CD4-positive, alpha-beta memory T cell (primary cell): ENCODE measurements around the gene SLC30A7. TPM values are rescaled to one million over a fixed set of nuclear protein-coding genes. Genes with fewer than 3 reads are reported as not detected.

Source experiments
- CTCF ChIA-PET: fragments of 350-600 bp; sonication (Branson Sonifier 250); formaldehyde crosslinking; loops from one replicate; lab custom pipeline; 2021; ENCODE audit warnings: inconsistent platforms; ENCODE audit not compliant: partially characterized antibody; lab: Charles Lee
- POLR2A ChIA-PET: fragments of 350-600 bp; sonication (Branson Sonifier 250); formaldehyde crosslinking; loops from one replicate; lab custom pipeline; 2021; ENCODE audit not compliant: partially characterized antibody; lab: Charles Lee
- DNase-seq, 5 donors: peaks; one replicate each; pipeline versions ENCODE4 v3.0.0 to v3.0.0-alpha.2; 2020 to 2022; ENCODE audit warnings: mixed read lengths in 1 of 5
- H3K27ac ChIP-seq: one replicate; pipeline ENCODE4 v1.7.0; 2013; ENCODE audit warnings: low read depth, low read length
- H3K27me3 ChIP-seq: 2 replicates; pipeline ENCODE4 v1.7.0; 2013; ENCODE audit warnings: mild to moderate bottlenecking, low read length, moderate library complexity; ENCODE audit not compliant: insufficient read depth
- H3K36me3 ChIP-seq: 2 replicates; pipeline ENCODE4 v1.7.0; 2013; ENCODE audit warnings: mild to moderate bottlenecking, low read length, moderate library complexity; ENCODE audit not compliant: insufficient read depth
- H3K4me1 ChIP-seq: 2 replicates; pipeline ENCODE4 v1.7.0; 2013; ENCODE audit warnings: mild to moderate bottlenecking, low read length, moderate library complexity; ENCODE audit not compliant: insufficient read depth
- H3K4me3 ChIP-seq, 2 donors: one replicate each; pipeline ENCODE4 v1.7.0; 2013; ENCODE audit warnings: low read length in 2 of 2, mild to moderate bottlenecking in 1 of 2
- H3K9me3 ChIP-seq, 2 donors: one replicate each; pipeline ENCODE4 v1.7.0; 2013; ENCODE audit warnings: low read length in 2 of 2, control low read depth in 1 of 2; ENCODE audit not compliant: control insufficient read depth in 1 of 2
- H3K27ac Mint-ChIP-seq, 7 donors: one replicate each; pipeline ENCODE4 v1.8.0; 2020 to 2021; ENCODE audit warnings: mixed read lengths in 7 of 7, mild to moderate bottlenecking in 6 of 7, inconsistent platforms in 3 of 7, moderate library complexity in 3 of 7
- H3K27me3 Mint-ChIP-seq, 2 donors: one replicate each; pipeline ENCODE4 v1.8.0; 2020 to 2021; ENCODE audit warnings: mixed read lengths in 2 of 2
- H3K36me3 Mint-ChIP-seq, 2 donors: one replicate each; pipeline ENCODE4 v1.8.0; 2020 to 2021; ENCODE audit warnings: mixed read lengths in 2 of 2, inconsistent platforms in 1 of 2, mild to moderate bottlenecking in 1 of 2
- H3K4me1 Mint-ChIP-seq, 4 donors: one replicate each; pipeline ENCODE4 v1.8.0; 2020 to 2021; ENCODE audit warnings: mixed read lengths in 4 of 4, mild to moderate bottlenecking in 1 of 4
- H3K4me3 Mint-ChIP-seq, 8 donors: one replicate each; pipeline ENCODE4 v1.8.0; 2020 to 2021; ENCODE audit warnings: mixed read lengths in 8 of 8, mild to moderate bottlenecking in 7 of 8, moderate library complexity in 6 of 8, inconsistent platforms in 3 of 8
- H3K9me3 Mint-ChIP-seq, 8 donors: one replicate each; pipeline ENCODE4 v1.8.0; 2020 to 2021; ENCODE audit warnings: mixed read lengths in 8 of 8, mild to moderate bottlenecking in 5 of 8, inconsistent platforms in 3 of 8, moderate library complexity in 1 of 8
- intact Hi-C: fragments of 100-400 bp; cut with micrococcal nuclease; formaldehyde crosslinking; loops from one replicate; pipeline ENCODE4 v1.15.1; 2023
- polyA plus RNA-seq, 2 donors: library from polyadenylated mRNA; unstranded; fragments of 300-500 nt; fragmentation: Illumina TruSeq; gene quantifications; one replicate each; pipeline ENCODE4 v1.2.3, GENCODE V29; 2021
- total RNA-seq, 2 experiments: library from RNA; stranded (reverse); gene quantifications; one replicate each; pipeline ENCODE4 v1.2.3, GENCODE V29; 2021

SLC30A7 gene
- total and polyA plus RNA-seq, 4 experiments from 2014 or later: 11.3 to 54.9 (median 34.7) TPM

DNA sequence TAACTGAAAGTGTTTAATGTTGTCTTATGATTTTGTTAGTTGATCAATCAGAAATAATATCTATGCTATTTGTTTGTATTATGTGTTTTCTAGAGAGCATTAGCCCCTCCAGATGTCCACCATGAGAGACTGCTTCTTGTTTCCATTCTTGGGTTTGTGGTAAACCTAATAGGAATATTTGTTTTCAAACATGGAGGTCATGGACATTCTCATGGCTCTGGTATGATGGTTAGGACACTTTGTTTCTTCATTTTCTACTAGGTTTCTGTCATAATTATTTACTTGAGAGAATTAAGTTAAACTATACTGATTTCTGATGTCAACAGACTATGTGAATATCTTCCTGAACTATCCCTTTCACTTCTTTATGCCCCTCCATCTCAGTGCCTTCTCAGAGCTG lies 16.1 kb downstream of the SLC30A7 start:
- CTCF ChIA-PET: interaction anchor here (0.6 to 0.7 kb wide), 2 partner anchors 376 to 466 kb away, joined by 3 read pairs; no protein-coding TSS in a partner anchor
- Mint-ChIP-seq H3K4me3 (peak overlapping the region in 1 of 8 donors; percentile 7), H3K36me3 (peaks cover 55 to 71% of the 10 kb centered on the region in 2 donors), H3K27ac (peak overlapping the region in 3 of 7 donors; percentile 8 to 72 (median 18)), H3K9me3 (no peaks in the 10 kb centered on the region), H3K27me3 (no peaks in the 10 kb centered on the region), H3K4me1 (peaks cover 25 to 36% (median 29%) of the 10 kb centered on the region in 4 donors)
- Histone ChIP-seq H3K4me3 (no peak overlapping the region), H3K27ac (no peak overlapping the region), H3K4me1 (no peaks in the 10 kb centered on the region), H3K9me3 (no peaks in the 10 kb centered on the region), H3K27me3 (no peaks in the 10 kb centered on the region), H3K36me3 (peaks cover 29% of the 10 kb centered on the region)
- no peak for DNase-seq
- POLR2A ChIA-PET: no interaction called here
- intact Hi-C loops: no loop called here

DNA sequence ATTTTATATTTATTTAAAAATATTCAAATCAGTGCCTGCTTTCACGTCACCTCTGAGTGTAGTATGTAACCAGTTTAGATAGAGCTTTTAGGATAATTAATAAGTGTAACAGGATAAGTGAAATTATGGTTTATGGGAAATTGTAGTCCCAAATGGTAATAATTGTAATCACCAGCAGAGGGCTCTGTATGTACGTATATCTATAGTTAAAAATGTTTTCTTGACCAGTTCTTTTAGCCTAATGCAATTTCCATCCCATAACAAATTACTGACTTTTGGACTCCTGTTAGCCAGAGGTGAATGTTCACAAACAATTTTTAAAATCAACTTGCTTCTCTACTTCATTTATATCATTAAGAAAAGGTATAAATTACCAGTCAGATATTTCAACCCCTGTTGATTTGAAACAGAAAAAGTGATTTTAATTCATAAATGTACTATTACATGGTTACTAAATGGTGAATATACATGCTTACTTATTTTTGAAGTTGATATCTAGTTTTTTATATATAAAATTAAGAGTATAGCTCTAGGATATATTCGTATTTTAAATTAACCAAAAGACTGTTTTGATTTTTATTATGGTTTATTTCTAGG lies 25.3 kb downstream of the SLC30A7 start:
- H3K9me3 Mint-ChIP-seq: peaks cover 0 to 2% (median 0%) of the 10 kb centered on the region in 8 donors
- ChIA-PET CTCF (interaction anchor here (0.5 to 7.8 kb wide), 17 partner anchors 38 to 436 kb away, joined by 3 to 133 read pairs (median 4); partner anchors contain the start of gene S1PR1), POLR2A (interaction anchor here (0.7 to 10.1 kb wide), 8 partner anchors 28 to 389 kb away, joined by 3 to 335 read pairs (median 8); partner anchors contain the start of gene S1PR1)
- Histone ChIP-seq H3K4me3 (no peak overlapping the region), H3K4me1 (peaks cover 39% of the 10 kb centered on the region), H3K9me3 (no peaks in the 10 kb centered on the region), H3K36me3 (peaks cover 9% of the 10 kb centered on the region), H3K27ac (no peak overlapping the region), H3K27me3 (no peaks in the 10 kb centered on the region)
- H3K4me3 Mint-ChIP-seq: peak overlapping the region in 3 of 8 donors; percentile 24 to 67 (median 39)
- H3K4me1 Mint-ChIP-seq: peaks cover 25 to 61% (median 38%) of the 10 kb centered on the region in 4 donors
- DNase-seq: peak in 4 of 5 donors; percentile 48 to 66 (median 60)
- H3K27ac Mint-ChIP-seq: peak overlapping the region; percentile 61 to 91 (median 82)
- H3K36me3 Mint-ChIP-seq: peaks cover 40 to 42% of the 10 kb centered on the region in 2 donors
- H3K27me3 Mint-ChIP-seq: no peaks in the 10 kb centered on the region
- intact Hi-C loops: loop anchor here (1.0 kb wide), 5 partner anchors 191 to 436 kb away; no protein-coding TSS in a partner anchor

DNA sequence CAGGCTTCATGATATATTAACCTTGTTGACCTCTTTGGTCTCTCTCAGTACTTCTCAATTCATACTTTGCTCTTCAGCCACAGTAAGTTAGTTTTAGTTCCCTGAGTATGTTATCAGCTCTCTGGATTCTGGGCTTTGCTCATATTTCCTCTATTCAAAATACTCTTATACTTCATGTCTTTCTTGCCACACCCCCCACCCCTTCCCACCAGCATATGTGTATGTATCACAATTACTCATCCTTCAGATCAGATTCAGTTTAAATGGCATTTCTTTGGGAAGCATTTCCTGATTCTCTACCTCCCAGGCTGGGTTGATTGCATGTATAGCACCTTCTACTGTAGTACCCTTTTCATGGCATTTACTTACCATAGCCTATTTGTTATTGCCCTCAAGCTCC lies 28.3 kb downstream of the SLC30A7 start:
- H3K4me1 ChIP-seq: peaks cover 69% of the 10 kb centered on the region
- H3K9me3 Mint-ChIP-seq: peaks cover 0 to 2% (median 0%) of the 10 kb centered on the region in 8 donors
- no peaks in the 10 kb centered on the region for H3K27me3 Mint-ChIP-seq
- no peak overlapping the region for H3K4me3 ChIP-seq
- peaks cover 23% of the 10 kb centered on the region in 2 donors for H3K36me3 Mint-ChIP-seq
- no peaks in the 10 kb centered on the region for H3K36me3 ChIP-seq
- H3K27ac Mint-ChIP-seq: peak overlapping the region in 1 of 7 donors; percentile 91
- peaks cover 15 to 52% (median 33%) of the 10 kb centered on the region in 4 donors for H3K4me1 Mint-ChIP-seq
- CTCF ChIA-PET: interaction anchor here (0.7 to 7.8 kb wide), 6 partner anchors 25 to 433 kb away, joined by 3 to 133 read pairs (median 6); partner anchors contain the start of gene S1PR1
- peak overlapping the region; percentile 50 for H3K27ac ChIP-seq
- no peaks in the 10 kb centered on the region for H3K9me3 ChIP-seq
- DNase-seq: no peak
- H3K27me3 ChIP-seq: no peaks in the 10 kb centered on the region
- POLR2A ChIA-PET: interaction anchor here (1.0 to 10.1 kb wide), 14 partner anchors 25 to 431 kb away, joined by 3 to 335 read pairs (median 4); partner anchors contain the start of gene S1PR1
- H3K4me3 Mint-ChIP-seq: peak overlapping the region in 5 of 8 donors; percentile 32 to 75 (median 70)
- intact Hi-C loops: no loop called here

DNA sequence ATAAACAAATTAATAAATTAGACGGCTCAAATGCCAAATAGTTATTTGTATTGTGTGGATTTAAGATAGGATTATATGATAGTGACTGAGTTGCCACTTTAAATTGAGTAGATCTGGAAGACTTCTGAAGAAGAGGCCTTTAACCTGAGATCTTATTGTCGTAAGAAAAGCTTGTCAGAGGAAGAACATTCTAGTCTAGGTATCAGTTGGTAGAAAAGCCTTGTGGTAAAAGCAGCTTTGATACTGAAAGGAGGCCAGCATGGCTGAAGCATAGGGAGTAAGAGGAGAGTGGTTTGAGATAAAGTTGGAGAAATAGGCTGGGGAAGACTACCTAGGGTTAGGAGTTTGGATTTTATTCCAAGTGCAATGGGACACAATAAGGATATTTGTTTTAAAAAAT lies 29.1 kb downstream of the SLC30A7 start:
- intact Hi-C loops: loop anchor here (5.0 kb wide), 1 partner anchor 37 kb away; no protein-coding TSS in a partner anchor
- Histone ChIP-seq H3K27ac (peak overlapping the region; percentile 50), H3K27me3 (no peaks in the 10 kb centered on the region), H3K9me3 (no peaks in the 10 kb centered on the region), H3K4me1 (peaks cover 77% of the 10 kb centered on the region), H3K36me3 (no peaks in the 10 kb centered on the region), H3K4me3 (no peak overlapping the region)
- Mint-ChIP-seq H3K27ac (peak overlapping the region in 1 of 7 donors; percentile 91), H3K9me3 (peaks cover 0 to 2% (median 0%) of the 10 kb centered on the region in 8 donors), H3K4me1 (peaks cover 23 to 57% (median 37%) of the 10 kb centered on the region in 4 donors), H3K36me3 (peaks cover 21% of the 10 kb centered on the region in 2 donors), H3K4me3 (peak overlapping the region; percentile 14 to 73 (median 44)), H3K27me3 (no peaks in the 10 kb centered on the region)
- POLR2A ChIA-PET: interaction anchor here (0.6 to 10.1 kb wide), 14 partner anchors 24 to 431 kb away, joined by 3 to 335 read pairs (median 6); partner anchors contain the start of gene S1PR1
- peak in 3 of 5 donors; percentile 25 to 35 (median 31) for DNase-seq
- CTCF ChIA-PET: interaction anchor here (0.7 to 7.8 kb wide), 5 partner anchors 10 to 432 kb away, joined by 3 to 133 read pairs (median 10); partner anchors contain the start of gene S1PR1

DNA sequence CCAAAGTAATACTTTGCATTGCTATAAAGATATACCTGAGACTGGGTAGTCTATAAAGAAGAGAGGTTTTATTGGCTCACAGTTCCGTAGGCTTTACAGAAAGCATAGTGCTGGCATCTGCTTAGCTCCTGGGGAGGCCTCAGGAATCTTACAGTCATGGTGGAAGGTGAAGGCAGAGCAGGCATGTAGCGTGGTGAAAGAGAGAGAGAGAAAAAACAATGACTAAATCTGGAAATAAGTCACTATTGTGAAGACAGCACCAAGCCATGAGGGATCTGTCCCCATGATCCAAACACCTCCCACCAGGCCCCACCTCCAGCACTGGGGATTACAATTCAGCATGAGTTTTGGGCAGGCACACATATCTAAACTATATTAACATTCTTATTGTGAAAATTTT lies 30.4 kb downstream of the SLC30A7 start:
- H3K4me1 Mint-ChIP-seq: peaks cover 29 to 60% (median 42%) of the 10 kb centered on the region in 4 donors
- Histone ChIP-seq H3K27me3 (no peaks in the 10 kb centered on the region), H3K4me1 (peaks cover 86% of the 10 kb centered on the region)

DNA sequence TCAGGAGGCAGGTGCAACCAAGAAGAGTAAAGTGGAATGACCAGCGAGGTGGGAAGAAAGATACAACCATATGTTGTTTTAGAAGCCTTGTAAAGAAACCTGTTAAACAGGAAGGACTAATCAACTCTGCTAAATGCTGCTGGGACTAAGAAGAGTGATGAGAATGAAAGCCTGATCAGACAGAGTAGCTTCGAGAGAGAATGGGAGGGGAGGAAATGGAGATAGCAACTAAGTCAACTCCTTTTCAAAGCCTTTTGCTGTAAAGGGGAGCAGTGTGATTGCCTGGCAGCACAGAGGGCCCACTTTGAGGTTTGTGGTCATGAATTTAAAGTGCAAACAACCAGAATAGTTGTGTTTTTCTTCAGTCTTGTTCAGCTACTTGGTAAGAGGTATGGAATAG lies 31.4 kb downstream of the SLC30A7 start:
- Histone ChIP-seq H3K9me3 (no peaks in the 10 kb centered on the region), H3K27me3 (no peaks in the 10 kb centered on the region), H3K4me1 (peaks cover 90% of the 10 kb centered on the region), H3K4me3 (peak overlapping the region in 1 of 2 donors; percentile 39), H3K27ac (peak overlapping the region; percentile 50), H3K36me3 (no peaks in the 10 kb centered on the region)
- ChIA-PET POLR2A (interaction anchor here (0.6 to 10.1 kb wide), 47 partner anchors 9 to 430 kb away, joined by 3 to 335 read pairs (median 5); partner anchors contain the start of genes DPH5, S1PR1 and SLC30A7), CTCF (interaction anchor here (0.7 to 7.8 kb wide), 8 partner anchors 22 to 431 kb away, joined by 3 to 129 read pairs (median 4); partner anchors contain the start of gene S1PR1)
- Mint-ChIP-seq H3K4me3 (no peak overlapping the region), H3K9me3 (peaks cover 0 to 3% (median 0%) of the 10 kb centered on the region in 8 donors), H3K27me3 (no peaks in the 10 kb centered on the region), H3K36me3 (peaks cover 25 to 28% of the 10 kb centered on the region in 2 donors), H3K27ac (no peak overlapping the region), H3K4me1 (peaks cover 33 to 64% (median 49%) of the 10 kb centered on the region in 4 donors)
- intact Hi-C loops: loop anchor here (1.0 to 5.0 kb wide), 5 partner anchors 22 to 311 kb away; no protein-coding TSS in a partner anchor
- peak; percentile 75 to 82 (median 80) for DNase-seq

More for the DNA sequence above, 30.4 kb downstream of the SLC30A7 start:
- H3K27ac Mint-ChIP-seq: no peak overlapping the region
- POLR2A ChIA-PET: interaction anchor here (1.6 to 10.1 kb wide), 11 partner anchors 17 to 383 kb away, joined by 5 to 335 read pairs (median 15); partner anchors contain the start of genes S1PR1 and SLC30A7
- CTCF ChIA-PET: interaction anchor here (1.6 to 7.8 kb wide), 4 partner anchors 311 to 432 kb away, joined by 5 to 133 read pairs (median 70); partner anchors contain the start of gene S1PR1
- peaks cover 20 to 22% of the 10 kb centered on the region in 2 donors for H3K36me3 Mint-ChIP-seq
- Histone ChIP-seq H3K27ac (peak overlapping the region; percentile 50), H3K4me3 (no peak overlapping the region), H3K9me3 (no peaks in the 10 kb centered on the region), H3K36me3 (no peaks in the 10 kb centered on the region)
- no peaks in the 10 kb centered on the region for H3K27me3 Mint-ChIP-seq
- H3K9me3 Mint-ChIP-seq: peaks cover 0 to 2% (median 0%) of the 10 kb centered on the region in 8 donors
- peak overlapping the region in 5 of 8 donors; percentile 58 to 73 (median 61) for H3K4me3 Mint-ChIP-seq
- no peak for DNase-seq
- intact Hi-C loops: loop anchor here (2.0 to 5.0 kb wide), 2 partner anchors 36 to 187 kb away; no protein-coding TSS in a partner anchor
